Trophoblast cell (in vitro differentiated cells and primary cell): Measurements from ENCODE around the gene HIVEP3.

Source experiments
- DNase-seq, 2 donors: peaks; one replicate each; pipeline ENCODE4 v3.0.0-alpha.2; 2016
- H2AFZ ChIP-seq: 2 replicates; pipeline ENCODE4 v1.6.1; 2013; ENCODE audit warnings: low read length, moderate library complexity, mild to moderate bottlenecking; ENCODE audit not compliant: insufficient read depth, poor library complexity
- H2AK5ac ChIP-seq: 2 replicates; pipeline ENCODE4 v1.6.1; 2013; ENCODE audit warnings: mild to moderate bottlenecking, low read length
- H2BK120ac ChIP-seq: 2 replicates; pipeline ENCODE4 v1.6.1; 2013; ENCODE audit warnings: low read length, mild to moderate bottlenecking, moderate library complexity; ENCODE audit not compliant: insufficient read depth, poor library complexity
- H2BK12ac ChIP-seq: 2 replicates; pipeline ENCODE4 v1.6.1; 2013; ENCODE audit warnings: mild to moderate bottlenecking, low read length, moderate library complexity
- H2BK5ac ChIP-seq: 2 replicates; pipeline ENCODE4 v1.6.1; 2013; ENCODE audit warnings: low read length, low read depth, moderate library complexity, mild to moderate bottlenecking; ENCODE audit not compliant: poor library complexity
- H3K14ac ChIP-seq: 2 replicates; pipeline ENCODE4 v1.6.1; 2013; ENCODE audit warnings: mild to moderate bottlenecking, low read length
- H3K18ac ChIP-seq: 2 replicates; pipeline ENCODE4 v1.6.1; 2013; ENCODE audit warnings: mild to moderate bottlenecking, low read length
- H3K23ac ChIP-seq: 2 replicates; pipeline ENCODE4 v1.6.1; 2013; ENCODE audit warnings: low read length
- H3K27ac ChIP-seq: 2 replicates; pipeline ENCODE4 v1.5.1; 2013; ENCODE audit warnings: low read depth, mild to moderate bottlenecking, inconsistent platforms, low read length, moderate library complexity
- H3K27me3 ChIP-seq: 2 replicates; pipeline ENCODE4 v1.6.1; 2013; ENCODE audit warnings: inconsistent platforms, mild to moderate bottlenecking, low read length, moderate library complexity; ENCODE audit not compliant: insufficient read depth
- H3K36me3 ChIP-seq, 2 experiments: 1 replicate in 1 of 2; 2 replicates in 1 of 2; pipeline ENCODE4 v1.6.1; 2013; ENCODE audit warnings: low read length in 2 of 2, mild to moderate bottlenecking in 2 of 2, moderate library complexity in 1 of 2; ENCODE audit not compliant: insufficient read depth in 2 of 2, control insufficient read depth in 1 of 2
- H3K4ac ChIP-seq: 2 replicates; pipeline ENCODE4 v1.6.1; 2013; ENCODE audit warnings: low read depth, mild to moderate bottlenecking, low read length, moderate library complexity
- H3K4me1 ChIP-seq, 2 experiments: 1 replicate in 1 of 2; 2 replicates in 1 of 2; pipeline ENCODE4 v1.6.1; 2013; ENCODE audit warnings: low read length in 2 of 2, mild to moderate bottlenecking in 2 of 2, moderate library complexity in 1 of 2; ENCODE audit not compliant: insufficient read depth in 2 of 2, control insufficient read depth in 1 of 2
- H3K4me2 ChIP-seq: 2 replicates; pipeline ENCODE4 v1.6.1; 2013; ENCODE audit warnings: inconsistent platforms, mild to moderate bottlenecking, low read length, moderate library complexity
- H3K4me3 ChIP-seq: 2 replicates; pipeline ENCODE4 v1.5.1; 2013; ENCODE audit warnings: mild to moderate bottlenecking, low read depth, low read length, inconsistent platforms
- H3K79me1 ChIP-seq: one replicate; pipeline ENCODE4 v1.6.1; 2013; ENCODE audit warnings: low read length
- H3K79me2 ChIP-seq: 2 replicates; pipeline ENCODE4 v1.6.1; 2013; ENCODE audit warnings: low read length, mild to moderate bottlenecking; ENCODE audit not compliant: control insufficient read depth, insufficient read depth, poor library complexity
- H3K9ac ChIP-seq: 2 replicates; pipeline ENCODE4 v1.6.1; 2013; ENCODE audit warnings: mild to moderate bottlenecking, low read length
- H3K9me3 ChIP-seq: 2 replicates; pipeline ENCODE4 v1.6.1; 2013; ENCODE audit warnings: low read depth, mild to moderate bottlenecking, control low read depth, inconsistent platforms, low read length; ENCODE audit not compliant: insufficient read depth
- H4K12ac ChIP-seq: 2 replicates; pipeline ENCODE4 v1.6.1; 2013; ENCODE audit warnings: low read depth, mild to moderate bottlenecking, low read length, moderate library complexity
- H4K8ac ChIP-seq: 2 replicates; pipeline ENCODE4 v1.6.1; 2013; ENCODE audit warnings: low read depth, mild to moderate bottlenecking, low read length, moderate library complexity
- H4K91ac ChIP-seq: one replicate; pipeline ENCODE4 v1.6.1; 2013; ENCODE audit warnings: low read depth, mild to moderate bottlenecking, low read length, moderate library complexity
- WGBS: extraction: QIAGEN DNeasy Blood & Tissue Kit; methylation state at CpG from one replicate; pipeline ENCODE4 v1.1.7; 2013; ENCODE audit warnings: missing lambda C conversion rate; ENCODE audit not compliant: insufficient read length, insufficient coverage; ENCODE audit errors: extremely low coverage; 5-methylcytosine and 5-hydroxymethylcytosine counted together

The HIVEP3 gene

GRCh38 chr1:41790351-41790750 lies 128.4 kb downstream of the HIVEP3 start:
- no peak overlapping the region for H3K14ac ChIP-seq
- no peak overlapping the region for H2BK5ac ChIP-seq
- H4K8ac ChIP-seq: no peak overlapping the region
- no peak overlapping the region for H2AFZ ChIP-seq
- H3K4me1 ChIP-seq: no peaks in the 10 kb centered on the region
- H3K23ac ChIP-seq: no peak overlapping the region
- H3K9ac ChIP-seq: no peak overlapping the region
- H3K79me1 ChIP-seq: no peaks in the 10 kb centered on the region
- H2BK12ac ChIP-seq: no peak overlapping the region
- no CpG with 5 or more reads among the region's 4 CpGs for WGBS
- DNase-seq: no peak
- no peaks in the 10 kb centered on the region for H3K9me3 ChIP-seq
- H3K27me3 ChIP-seq: no peaks in the 10 kb centered on the region
- no peak overlapping the region for H3K27ac ChIP-seq
- H3K4me2 ChIP-seq: no peak overlapping the region
- H3K4me3 ChIP-seq: no peak overlapping the region
- no peak overlapping the region for H4K12ac ChIP-seq
- H3K79me2 ChIP-seq: no peaks in the 10 kb centered on the region
- H3K36me3 ChIP-seq: no peaks in the 10 kb centered on the region
- no peak overlapping the region for H2BK120ac ChIP-seq
- no peak overlapping the region for H4K91ac ChIP-seq
- no peak overlapping the region for H3K18ac ChIP-seq
- no peak overlapping the region for H3K4ac ChIP-seq
- H2AK5ac ChIP-seq: no peak overlapping the region

- Histone ChIP-seq H3K23ac (no peak overlapping the region), H2BK5ac (no peak overlapping the region), H3K14ac (no peak overlapping the region), H4K91ac (no peak overlapping the region), H2AFZ (no peak overlapping the region), H2BK12ac (no peak overlapping the region), H2BK120ac (no peak overlapping the region), H3K4me3 (no peak overlapping the region), H3K27me3 (no peaks in the 10 kb centered on the region), H3K18ac (no peak overlapping the region), H3K79me2 (no peaks in the 10 kb centered on the region), H3K9ac (no peak overlapping the region), H4K12ac (no peak overlapping the region), H3K9me3 (no peaks in the 10 kb centered on the region), H3K27ac (no peak overlapping the region), H2AK5ac (no peak overlapping the region), H3K4ac (no peak overlapping the region), H4K8ac (no peak overlapping the region), H3K4me1 (no peaks in the 10 kb centered on the region), H3K79me1 (no peaks in the 10 kb centered on the region), H3K36me3 (no peaks in the 10 kb centered on the region), H3K4me2 (no peak overlapping the region)
- WGBS: no CpG with 5 or more reads among the region's 3 CpGs
- no peak for DNase-seq
Observed at GRCh38 chr1:41789661-41790330, 128.9 kb downstream of the HIVEP3 start.

GRCh38 chr1:41788427-41788826 lies 130.3 kb downstream of the HIVEP3 start:
- WGBS: no CpG with 5 or more reads among the region's 3 CpGs
- Histone ChIP-seq H2BK12ac (no peak overlapping the region), H2BK5ac (no peak overlapping the region), H2AFZ (no peak overlapping the region), H3K36me3 (no peaks in the 10 kb centered on the region), H3K23ac (no peak overlapping the region), H3K9me3 (no peaks in the 10 kb centered on the region), H4K8ac (no peak overlapping the region), H3K4me2 (no peak overlapping the region), H2BK120ac (no peak overlapping the region), H3K79me2 (no peaks in the 10 kb centered on the region), H3K9ac (no peak overlapping the region), H3K18ac (no peak overlapping the region), H3K14ac (no peak overlapping the region), H2AK5ac (no peak overlapping the region), H3K27me3 (no peaks in the 10 kb centered on the region), H3K79me1 (no peaks in the 10 kb centered on the region), H3K4ac (no peak overlapping the region), H3K4me3 (no peak overlapping the region), H4K12ac (no peak overlapping the region), H3K27ac (no peak overlapping the region), H4K91ac (no peak overlapping the region), H3K4me1 (no peaks in the 10 kb centered on the region)
- DNase-seq: no peak

- Histone ChIP-seq H3K23ac (no peak overlapping the region), H2BK12ac (no peak overlapping the region), H2AK5ac (no peak overlapping the region), H2BK5ac (no peak overlapping the region), H2AFZ (no peak overlapping the region), H3K4me1 (no peaks in the 10 kb centered on the region), H3K27ac (no peak overlapping the region), H3K27me3 (no peaks in the 10 kb centered on the region), H3K79me1 (no peaks in the 10 kb centered on the region), H3K79me2 (no peaks in the 10 kb centered on the region), H3K14ac (no peak overlapping the region), H3K9ac (no peak overlapping the region), H3K4me3 (no peak overlapping the region), H2BK120ac (no peak overlapping the region), H3K4ac (no peak overlapping the region), H4K12ac (no peak overlapping the region), H4K91ac (no peak overlapping the region), H3K9me3 (no peaks in the 10 kb centered on the region), H3K36me3 (no peaks in the 10 kb centered on the region), H4K8ac (no peak overlapping the region), H3K18ac (no peak overlapping the region), H3K4me2 (no peak overlapping the region)
- DNase-seq: no peak
- no CpG with 5 or more reads among the region's 3 CpGs for WGBS
Observed at GRCh38 chr1:41784531-41785274, 134.0 kb downstream of the HIVEP3 start.
